Endothelial cell of umbilical vein (primary cell): ENCODE results near the gene SULF2. TPM values are rescaled to one million over a fixed set of nuclear protein-coding genes. Genes with fewer than 3 reads are reported as not detected.

Experiments used
- BruUV-seq: library from RNA; stranded (reverse); fragments of 400-500 nt; replicated peaks from 2 replicates; lab custom pipeline; 2021; lab: Mats Ljungman, UMichigan
- CTCF ChIA-PET: fragments of 300-600, 350-600 bp; sonication (Branson Sonifier 250); formaldehyde crosslinking; loops from one replicate; lab custom pipeline; 2021; ENCODE audit warnings: antibody characterized with exemption, inconsistent platforms; lab: Charles Lee
- POLR2A ChIA-PET: fragments of 300-600, 350-600 bp; sonication (Branson Sonifier 250); formaldehyde crosslinking; loops from one replicate; lab custom pipeline; 2021; ENCODE audit warnings: antibody characterized with exemption, inconsistent platforms; lab: Charles Lee
- DNase-seq: peaks from one replicate; pipeline ENCODE4 v3.0.0-alpha.2; 2011; ENCODE audit warnings: low read depth, low spot score
- FAIRE-seq: peaks from 2 replicates; lab custom pipeline; 2011; peaks lifted over from hg19 to GRCh38; lab: Jason Lieb, UNC
- H2AFZ ChIP-seq: 2 replicates; pipeline ENCODE4 v1.6.0; 2012; ENCODE audit warnings: low read depth, low read length, control low read depth, inconsistent platforms
- H3K27ac ChIP-seq: 2 replicates; pipeline ENCODE4 v1.5.1; 2011; ENCODE audit warnings: low read depth, mild to moderate bottlenecking, control low read depth, low read length, moderate library complexity; ENCODE audit not compliant: insufficient read depth
- H3K27me3 ChIP-seq, 2 experiments: 2 replicates each; pipeline versions ENCODE4 v1.6.0 to v1.6.1; 2011; ENCODE audit warnings: low read length in 2 of 2, mixed read lengths in 1 of 2; ENCODE audit not compliant: control insufficient read depth in 2 of 2, insufficient read depth in 2 of 2
- H3K36me3 ChIP-seq, 2 experiments: 2 replicates in 1 of 2; 3 replicates in 1 of 2; pipeline ENCODE4 v1.5.1; 2011; ENCODE audit warnings: low read length in 2 of 2, mild to moderate bottlenecking in 1 of 2, moderate library complexity in 1 of 2; ENCODE audit not compliant: control insufficient read depth in 2 of 2, insufficient read depth in 2 of 2; ENCODE audit errors: extremely low read depth in 1 of 2
- H3K4me1 ChIP-seq: 3 replicates; pipeline ENCODE4 v1.5.1; 2011; ENCODE audit warnings: mild to moderate bottlenecking, low read length; ENCODE audit not compliant: control insufficient read depth, insufficient read depth; ENCODE audit errors: extremely low read depth
- H3K4me2 ChIP-seq: 2 replicates; pipeline ENCODE4 v1.6.1; 2011; ENCODE audit warnings: low read length, control low read depth, mixed read lengths; ENCODE audit not compliant: insufficient read depth
- H3K4me3 ChIP-seq, 3 experiments: fragments of 200-600 bp in 1 of 3; sonication (generic), shearing (Covaris generic) in 1 of 3; replicated peaks in 1 of 3; 2 replicates each; pipeline ENCODE4 v1.5.1; 2011 to 2016; ENCODE audit warnings: control low read depth in 3 of 3, low read length in 3 of 3, mild to moderate bottlenecking in 2 of 3, inconsistent platforms in 1 of 3, low read depth in 1 of 3, moderate library complexity in 1 of 3; ENCODE audit not compliant: insufficient read depth in 1 of 3
- H3K79me2 ChIP-seq: 2 replicates; pipeline ENCODE4 v1.6.0; 2012; ENCODE audit warnings: low read length, inconsistent platforms; ENCODE audit not compliant: control insufficient read depth, insufficient read depth
- H3K9ac ChIP-seq: replicated peaks from 2 replicates; pipeline ENCODE3; 2011; ENCODE audit warnings: low read length, control low read depth; ENCODE audit not compliant: insufficient read depth; ENCODE audit errors: extremely low read depth
- H3K9me1 ChIP-seq: replicated peaks from 3 replicates; pipeline ENCODE4 v1.6.0; 2011; ENCODE audit warnings: mild to moderate bottlenecking, low read length; ENCODE audit not compliant: control insufficient read depth, insufficient read depth; ENCODE audit errors: extremely low read depth
- H3K9me3 ChIP-seq: replicated peaks from 2 replicates; pipeline ENCODE4 v1.5.1; 2012; ENCODE audit warnings: low read length, inconsistent platforms; ENCODE audit not compliant: control insufficient read depth, insufficient read depth
- H4K20me1 ChIP-seq: replicated peaks from 2 replicates; pipeline ENCODE3; 2011; ENCODE audit warnings: mild to moderate bottlenecking, low read length; ENCODE audit not compliant: control insufficient read depth, insufficient read depth; ENCODE audit errors: extremely low read depth
- CTCF ChIP-seq, 2 donors: IDR thresholded peaks; 1 replicate in 1 of 2; 2 replicates in 1 of 2; pipeline ENCODE4 v1.5.1; 2011; ENCODE audit warnings: low read length in 2 of 2, mild to moderate bottlenecking in 2 of 2, moderate library complexity in 2 of 2, control low read depth in 1 of 2, inconsistent platforms in 1 of 2, low read depth in 1 of 2; ENCODE audit not compliant: insufficient read depth in 1 of 2; ENCODE audit errors: extremely low read depth in 1 of 2
- EZH2 ChIP-seq: IDR thresholded peaks from 2 replicates; pipeline ENCODE4 v1.6.1; 2012; ENCODE audit warnings: borderline replicate concordance, low read depth, mild to moderate bottlenecking, moderate library complexity, low read length, inconsistent platforms; ENCODE audit not compliant: severe bottlenecking
- FOS ChIP-seq: IDR thresholded peaks from 2 replicates; pipeline ENCODE4 v1.6.1; 2011; ENCODE audit warnings: mild to moderate bottlenecking, low read length, moderate library complexity, borderline replicate concordance; ENCODE audit not compliant: insufficient read depth
- GATA2 ChIP-seq: IDR thresholded peaks from 2 replicates; pipeline ENCODE4 v1.7.0; 2011; ENCODE audit warnings: low read depth, mild to moderate bottlenecking, moderate library complexity, mixed read lengths, low read length; ENCODE audit not compliant: insufficient read length, insufficient read depth
- JUN ChIP-seq: IDR thresholded peaks from 2 replicates; pipeline ENCODE4 v1.6.1; 2011; ENCODE audit warnings: borderline replicate concordance, low read depth; ENCODE audit not compliant: insufficient read length, insufficient read depth
- MAX ChIP-seq: IDR thresholded peaks from 2 replicates; pipeline ENCODE4 v1.6.1; 2011; ENCODE audit not compliant: insufficient read depth, insufficient read length
- MYC ChIP-seq: IDR thresholded peaks from one replicate; pipeline ENCODE4 v1.6.1; 2011; ENCODE audit warnings: mild to moderate bottlenecking, low read depth, low read length
- POLR2A ChIP-seq: IDR thresholded peaks from 2 replicates; pipeline ENCODE4 v1.6.1; 2012; ENCODE audit warnings: low read depth, mild to moderate bottlenecking, control low read depth, low read length
- POLR2AphosphoS5 ChIP-seq: IDR thresholded peaks from 2 replicates; pipeline ENCODE4 v1.6.1; 2012; ENCODE audit warnings: low read depth, mild to moderate bottlenecking, control low read depth, low read length, moderate library complexity; ENCODE audit not compliant: insufficient read depth
- dilution Hi-C: fragments of 300-500 bp; cut with MboI; formaldehyde crosslinking; loops from one replicate; pipeline ENCODE4 v1.15.0; 2019; ENCODE audit warnings: low sequenced_read_pairs; ENCODE audit not compliant: extremely low pct_ligation_motif_present
- intact Hi-C: fragments of 100-400 bp; cut with micrococcal nuclease; formaldehyde crosslinking; loops from one replicate; pipeline ENCODE4 v1.10.0; 2022
- polyA plus RNA-seq, 4 experiments: library from polyadenylated mRNA; depleted of rRNA in 3 of 4; stranded (reverse) in 3 of 4; unstranded in 1 of 4; fragments of >200 nt; gene quantifications; 2 replicates each; pipeline versions ENCODE4 v1.2.1 to v1.2.3, GENCODE V29; 2011 to 2012; ENCODE audit warnings: missing spikeins in 1 of 4
- total RNA-seq: library from RNA; stranded (reverse); gene quantifications from 2 replicates; pipeline ENCODE4 v1.2.3, GENCODE V29; 2021

The SULF2 gene
- total and polyA plus RNA-seq, 2 donors (not counting 3 experiments of a cell fraction or from before 2014, with no cell fraction given): 58.5 to 160 TPM

GRCh38 chr20:47818466-47818865 is 33.2 kb upstream of the SULF2 start:
- intact Hi-C loops (no loop called here), dilution Hi-C loops (no loop called here)
- no peak for TF ChIP-seq CTCF (IDR thresholded peaks at IDR 0.05; ENCODE audit: extremely low read depth in 1 of 2, insufficient read depth in 1 of 2, low read depth in 1 of 2, low read length in 2 of 2)
- TF ChIP-seq EZH2: no peak
- no peak for TF ChIP-seq GATA2
- TF ChIP-seq JUN: no peak
- TF ChIP-seq MAX: no peak
- no peak for TF ChIP-seq POLR2AphosphoS5
- TF ChIP-seq FOS: no peak
- no peak for TF ChIP-seq POLR2A
- TF ChIP-seq MYC: no peak
- Histone ChIP-seq H3K9ac (no peak overlapping the region), H3K9me3 (no peaks in the 10 kb centered on the region), H4K20me1 (no peaks in the 10 kb centered on the region), H3K4me1 (no peaks in the 10 kb centered on the region), H3K36me3 (no peaks in the 10 kb centered on the region), H3K4me2 (no peak overlapping the region), H2AFZ (no peak overlapping the region), H3K27me3 (peaks cover 2 to 6% of the 10 kb centered on the region in 2 experiments), H3K79me2 (no peaks in the 10 kb centered on the region), H3K27ac (no peak overlapping the region), H3K4me3 (no peak overlapping the region), H3K9me1 (no peaks in the 10 kb centered on the region)
- no peak for DNase-seq
- CTCF ChIA-PET: no interaction called here
- FAIRE-seq: no peak
- POLR2A ChIA-PET: no interaction called here
- BruUV-seq: no TSS peak
